Effector memory CD4-positive, alpha-beta T cell (primary cell): ENCODE results near the gene HS3ST4.
"Not testable (repeated sequence)": the region's sequence is repeated elsewhere in the genome, so short reads cannot be mapped to it uniquely, and the experiment has no call there.

ENCODE experiments used
- DNase-seq, 3 donors: peaks; one replicate each; pipeline ENCODE4 v3.0.0-alpha.2; 2020
- H3K27ac ChIP-seq: 2 replicates; pipeline ENCODE4 v1.7.0; 2013; ENCODE audit warnings: mild to moderate bottlenecking, low read length, moderate library complexity; ENCODE audit not compliant: insufficient read depth, poor library complexity, severe bottlenecking
- H3K27me3 ChIP-seq: replicated peaks from 2 replicates; pipeline ENCODE4 v1.7.0; 2013; ENCODE audit warnings: mild to moderate bottlenecking, low read length; ENCODE audit not compliant: insufficient read depth, control insufficient read depth, poor library complexity, severe bottlenecking
- H3K36me3 ChIP-seq: 2 replicates; pipeline ENCODE4 v1.7.0; 2013; ENCODE audit warnings: mild to moderate bottlenecking, low read length, moderate library complexity; ENCODE audit not compliant: control insufficient read depth, insufficient read depth
- H3K4me1 ChIP-seq: 2 replicates; pipeline ENCODE4 v1.7.0; 2013; ENCODE audit warnings: low read length, mild to moderate bottlenecking; ENCODE audit not compliant: control insufficient read depth, insufficient read depth, poor library complexity, severe bottlenecking
- H3K4me3 ChIP-seq: 2 replicates; pipeline ENCODE4 v1.7.0; 2013; ENCODE audit warnings: low read length, low read depth, mild to moderate bottlenecking; ENCODE audit not compliant: insufficient read depth, poor library complexity, severe bottlenecking
- H3K9me3 ChIP-seq: 2 replicates; pipeline ENCODE4 v1.7.0; 2013; ENCODE audit warnings: mild to moderate bottlenecking, low read length, moderate library complexity; ENCODE audit not compliant: control insufficient read depth

HS3ST4 gene

GRCh38 chr16:25771216-25771615 is 79.5 kb downstream of the HS3ST4 start:
- no peaks in the 10 kb centered on the region for H3K27me3 ChIP-seq
- no peak overlapping the region for H3K4me3 ChIP-seq
- H3K27ac ChIP-seq = no peak overlapping the region
- no peaks in the 10 kb centered on the region for H3K36me3 ChIP-seq
- no peaks in the 10 kb centered on the region for H3K4me1 ChIP-seq
- H3K9me3 ChIP-seq = no peaks in the 10 kb centered on the region
- no peak for DNase-seq

DNA sequence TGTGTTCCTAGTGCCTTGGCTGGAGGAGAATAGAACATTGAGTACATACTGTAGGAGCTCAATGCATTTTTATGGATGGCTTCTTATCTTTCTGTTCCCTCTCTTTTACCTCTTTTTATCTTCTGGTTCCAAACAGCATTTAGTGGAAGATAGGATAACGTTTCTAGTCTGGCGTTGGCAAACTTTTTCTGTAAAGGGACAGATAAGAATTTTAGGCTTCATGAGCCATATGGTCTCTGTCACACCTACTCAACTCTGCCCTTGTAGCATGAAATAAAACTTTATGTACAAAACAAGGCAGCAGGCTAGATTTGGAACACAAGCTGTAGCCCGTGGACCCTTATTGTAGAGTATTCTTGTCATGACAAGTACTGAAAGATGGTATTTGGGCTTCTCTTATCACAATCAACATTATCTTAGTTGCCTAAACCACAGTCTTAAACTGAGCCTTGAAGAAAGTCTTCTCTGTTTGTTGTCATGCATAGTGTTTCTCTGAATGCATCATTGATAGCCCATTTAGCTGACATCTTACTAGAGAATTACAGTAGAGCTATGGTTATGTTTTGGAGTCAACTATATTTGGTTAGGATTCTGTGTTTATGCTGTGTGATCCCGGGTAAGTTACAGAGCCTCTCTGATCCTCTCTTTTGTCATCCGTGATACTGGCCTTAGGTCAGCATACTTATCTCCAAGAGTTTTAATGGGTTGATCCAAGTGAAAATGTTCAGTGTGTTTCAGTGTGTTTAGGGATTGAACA is 80.2 kb downstream of the HS3ST4 start:
- DNase-seq = no peak
- Histone ChIP-seq H3K4me1 (no peaks in the 10 kb centered on the region), H3K4me3 (no peak overlapping the region), H3K27ac (no peak overlapping the region), H3K36me3 (no peaks in the 10 kb centered on the region), H3K27me3 (no peaks in the 10 kb centered on the region), H3K9me3 (no peaks in the 10 kb centered on the region)

DNA sequence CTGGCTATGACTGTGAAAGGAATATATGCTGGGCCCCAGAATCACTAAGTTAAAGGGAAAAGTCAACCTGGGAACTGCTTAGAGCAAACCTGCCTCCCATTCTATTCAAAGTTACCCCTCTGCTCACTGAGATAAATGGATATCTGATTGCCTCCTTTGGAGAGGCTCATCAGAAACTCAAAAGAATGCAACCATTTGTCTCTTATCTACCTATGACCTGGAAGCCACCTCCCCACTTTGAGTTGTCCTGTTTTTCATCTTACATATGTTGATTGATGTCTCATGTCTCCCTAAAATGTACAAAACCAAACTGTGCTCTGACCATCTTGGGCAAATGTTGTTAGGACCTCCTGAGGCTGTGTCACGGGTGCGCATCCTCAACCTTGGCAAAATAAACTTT is 84.5 kb downstream of the HS3ST4 start:
- H3K36me3 ChIP-seq, H3K9me3 ChIP-seq, H3K4me1 ChIP-seq, H3K27ac ChIP-seq, H3K27me3 ChIP-seq, H3K4me3 ChIP-seq, DNase-seq: not testable (repeated sequence)

DNA sequence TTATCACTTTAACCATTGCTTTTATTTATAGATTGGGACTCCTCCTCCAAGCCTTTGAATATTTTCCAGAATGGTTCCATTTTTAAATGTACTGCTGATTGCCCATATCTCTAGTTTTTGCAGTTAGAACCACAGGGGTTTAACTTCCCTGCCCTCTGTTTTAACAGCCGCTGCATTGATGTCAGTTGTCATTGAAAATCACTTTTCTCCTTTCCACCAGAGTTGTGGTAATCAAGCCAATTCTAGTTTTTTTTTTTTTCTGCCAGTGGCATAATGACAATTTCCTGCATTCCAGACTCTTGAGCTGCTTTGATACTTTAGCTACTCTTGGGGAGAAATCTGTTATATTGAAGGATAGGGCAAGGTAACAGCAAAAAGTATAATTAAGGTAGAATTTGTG is 91.5 kb downstream of the HS3ST4 start:
- Histone ChIP-seq H3K9me3 (no peaks in the 10 kb centered on the region), H3K36me3 (no peaks in the 10 kb centered on the region), H3K4me1 (no peaks in the 10 kb centered on the region), H3K27ac (no peak overlapping the region), H3K27me3 (no peaks in the 10 kb centered on the region), H3K4me3 (no peak overlapping the region)
- DNase-seq = no peak

DNA sequence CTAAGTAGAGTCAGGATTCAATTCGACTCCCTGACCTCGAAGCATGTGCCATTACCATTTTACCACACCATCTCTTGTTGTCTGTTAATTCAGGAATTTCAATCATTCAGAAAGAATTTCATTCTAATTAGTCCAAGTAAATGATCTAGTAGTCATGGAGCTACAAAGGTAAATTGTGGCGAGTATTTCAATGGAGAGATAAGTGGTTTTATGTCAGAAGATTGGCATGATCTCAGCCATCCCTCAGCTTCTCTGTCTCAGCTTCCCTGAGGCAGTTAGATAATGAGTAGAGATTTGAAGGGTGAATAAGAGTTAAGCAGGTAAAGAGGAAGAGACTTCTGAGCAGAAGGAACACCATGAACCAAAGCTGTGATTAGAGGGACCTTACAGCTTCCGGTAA is 93.6 kb downstream of the HS3ST4 start:
- H3K27ac ChIP-seq = no peak overlapping the region
- DNase-seq = no peak
- H3K4me3 ChIP-seq = no peak overlapping the region

DNA sequence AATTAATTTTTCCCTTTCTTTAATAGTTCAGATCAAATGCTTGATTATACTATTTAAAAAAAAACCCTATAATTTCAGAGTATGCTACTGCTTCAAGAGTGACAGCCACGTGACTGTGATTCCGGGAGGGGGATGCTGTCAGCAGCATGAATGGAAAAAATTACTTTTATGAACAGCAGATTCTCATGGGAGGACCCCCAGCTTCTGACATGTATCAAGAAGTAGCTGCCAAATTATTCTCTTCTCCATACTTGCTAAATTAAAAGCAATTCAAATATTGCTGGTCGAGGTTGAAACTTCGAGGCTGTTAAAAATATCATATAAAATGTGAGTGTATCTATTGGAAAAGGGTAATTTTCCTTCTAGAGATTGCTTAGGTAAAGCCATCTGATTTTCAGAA is 95.0 kb downstream of the HS3ST4 start:
- H3K4me3 ChIP-seq = no peak overlapping the region
- no peak for DNase-seq
- no peaks in the 10 kb centered on the region for H3K36me3 ChIP-seq
- no peaks in the 10 kb centered on the region for H3K9me3 ChIP-seq
- no peak overlapping the region for H3K27ac ChIP-seq
- H3K4me1 ChIP-seq = no peaks in the 10 kb centered on the region
- H3K27me3 ChIP-seq = no peaks in the 10 kb centered on the region

More for the DNA sequence above, 93.6 kb downstream of the HS3ST4 start:
- Histone ChIP-seq H3K9me3 (no peaks in the 10 kb centered on the region), H3K27me3 (no peaks in the 10 kb centered on the region), H3K4me1 (no peaks in the 10 kb centered on the region), H3K36me3 (no peaks in the 10 kb centered on the region)

DNA sequence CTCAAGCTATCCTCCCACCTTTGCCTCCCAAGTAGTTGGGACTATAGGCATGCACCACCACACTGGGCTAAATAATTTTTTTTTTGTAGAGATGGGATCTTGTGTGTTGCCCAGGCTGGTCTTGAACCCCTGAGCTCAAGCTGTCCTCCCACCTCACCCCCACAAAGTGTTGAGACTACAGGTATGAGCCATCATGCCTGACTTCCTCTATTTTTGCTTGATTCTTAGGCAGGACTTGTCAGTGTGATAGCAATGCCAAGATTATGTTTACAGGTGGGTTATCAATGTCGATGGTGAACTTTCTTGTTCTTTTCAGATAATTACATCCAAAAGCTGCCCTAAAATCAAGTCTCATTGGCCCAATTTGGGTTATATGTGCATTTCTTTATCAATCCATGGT is 96.9 kb downstream of the HS3ST4 start:
- H3K4me3 ChIP-seq = no peak overlapping the region
- H3K27ac ChIP-seq = no peak overlapping the region
- no peak for DNase-seq
- no peaks in the 10 kb centered on the region for H3K4me1 ChIP-seq
- no peaks in the 10 kb centered on the region for H3K27me3 ChIP-seq
- H3K36me3 ChIP-seq = no peaks in the 10 kb centered on the region
- no peaks in the 10 kb centered on the region for H3K9me3 ChIP-seq

DNA sequence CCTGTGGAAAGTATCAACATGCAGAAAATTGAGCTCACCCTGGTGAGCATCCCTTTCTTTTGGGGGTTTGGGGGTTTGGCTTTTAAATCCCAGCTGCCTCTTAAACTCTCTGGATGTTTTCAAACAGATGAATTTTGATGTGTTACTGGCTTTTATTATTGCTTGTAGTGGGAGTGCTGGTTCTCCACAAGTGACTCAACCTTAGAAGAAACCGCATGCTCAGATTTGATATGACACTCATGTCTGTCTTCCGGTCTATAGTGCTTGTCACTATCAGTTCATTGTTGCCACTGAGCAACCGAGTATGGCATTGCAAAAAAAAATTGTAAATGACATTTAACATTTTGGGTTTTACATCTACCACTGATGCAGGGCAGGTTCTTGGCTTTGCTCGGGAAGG is 104.5 kb downstream of the HS3ST4 start:
- H3K36me3 ChIP-seq = no peaks in the 10 kb centered on the region
- H3K4me3 ChIP-seq = no peak overlapping the region
- H3K9me3 ChIP-seq = no peaks in the 10 kb centered on the region
- H3K27ac ChIP-seq = no peak overlapping the region
- H3K4me1 ChIP-seq = no peaks in the 10 kb centered on the region
- DNase-seq = no peak
- H3K27me3 ChIP-seq = no peaks in the 10 kb centered on the region

DNA sequence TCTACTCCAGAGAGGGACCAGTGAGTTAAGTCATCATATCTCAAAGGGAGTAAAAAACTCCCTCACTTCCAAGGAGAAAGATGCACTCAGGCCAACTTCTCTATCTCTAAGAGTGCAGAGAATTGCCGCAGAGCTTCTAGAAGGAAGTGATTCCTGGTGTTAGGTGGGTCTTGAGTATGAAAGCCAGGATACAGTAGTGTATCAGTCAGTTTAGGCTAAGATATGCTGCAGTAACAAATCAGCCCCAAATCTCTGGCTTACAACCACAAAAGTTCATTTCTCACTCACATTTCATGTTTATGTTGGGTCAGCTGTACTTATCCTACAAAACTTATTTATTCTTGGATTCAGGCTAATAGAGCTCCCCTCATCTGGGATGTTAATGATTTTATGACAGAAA is 106.3 kb downstream of the HS3ST4 start:
- H3K4me1 ChIP-seq = no peaks in the 10 kb centered on the region
- H3K27ac ChIP-seq = no peak overlapping the region
- no peak for DNase-seq
- no peaks in the 10 kb centered on the region for H3K9me3 ChIP-seq
- H3K27me3 ChIP-seq = no peaks in the 10 kb centered on the region
- no peak overlapping the region for H3K4me3 ChIP-seq
- H3K36me3 ChIP-seq = no peaks in the 10 kb centered on the region

DNA sequence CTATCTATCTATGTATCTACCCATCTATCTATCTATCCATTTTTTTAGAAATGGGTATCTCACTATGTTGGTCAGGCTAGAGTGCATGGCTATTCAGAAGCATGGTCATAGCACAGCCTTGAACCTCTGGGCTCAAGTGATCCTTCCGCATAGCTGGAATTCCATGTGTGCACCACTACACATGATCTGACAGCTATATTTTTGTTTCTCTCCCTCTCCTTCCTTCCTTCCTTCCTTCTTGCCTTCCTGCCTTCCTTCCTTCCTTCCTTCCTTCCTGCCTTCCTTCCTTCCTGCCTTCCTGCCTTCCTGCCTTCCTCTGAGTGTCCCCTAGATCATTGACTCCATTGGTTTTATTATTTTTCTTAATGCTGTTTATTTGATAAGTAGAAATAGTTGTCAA is 108.1 kb downstream of the HS3ST4 start:
- H3K36me3 ChIP-seq = no peaks in the 10 kb centered on the region
- H3K27ac ChIP-seq = no peak overlapping the region
- no peak overlapping the region for H3K4me3 ChIP-seq
- H3K27me3 ChIP-seq = no peaks in the 10 kb centered on the region
- H3K4me1 ChIP-seq = no peaks in the 10 kb centered on the region
- no peak for DNase-seq
- H3K9me3 ChIP-seq = no peaks in the 10 kb centered on the region
